ENCODE measurements around the gene PDZRN4. TPM values are rescaled to one million over a fixed set of nuclear protein-coding genes. Genes with fewer than 3 reads are reported as not detected.

The PDZRN4 gene
- total RNA-seq, 4 donors from 2014 or later: 4.2 to 12.9 (median 8.0) TPM

DNA sequence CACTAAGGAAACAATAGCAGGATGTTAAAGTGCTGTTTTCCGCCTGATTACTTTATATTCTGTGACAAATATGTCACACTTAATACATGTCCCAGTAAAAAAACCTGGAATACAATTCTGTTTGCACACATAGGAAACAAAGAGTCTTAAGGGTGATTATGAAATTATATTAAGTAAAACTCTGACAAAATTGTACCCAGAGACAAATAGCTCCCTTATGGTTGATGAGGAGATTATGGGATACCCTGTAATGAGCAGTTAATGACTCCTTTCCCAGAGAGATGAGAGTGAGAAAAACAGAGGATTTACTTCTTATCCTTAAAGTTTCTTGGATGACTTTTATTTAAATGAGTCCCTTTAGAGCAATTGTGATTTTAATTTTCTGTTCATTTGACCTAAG is 370.6 kb downstream of the PDZRN4 start:
- 83 to 100% methylated on average over 1 of the region's 1 CpG for WGBS, 2 donors (ENCODE audit: low coverage in 1 of 2)
- no peaks in the 10 kb centered on the region for H3K4me1 ChIP-seq
- H3K27me3 ChIP-seq: no peaks in the 10 kb centered on the region
- no peaks in the 10 kb centered on the region for H3K9me3 ChIP-seq
- no peaks in the 10 kb centered on the region for H3K36me3 ChIP-seq
- intact Hi-C loops (cut with DNase I; ENCODE audit: low total_unique reads) (no loop called here), in situ Hi-C loops (cut with MboI; ENCODE audit: low pct_ligation_motif_present in 1 of 4, low pct_unique_long_range_greater_than_20kb in 1 of 4, low sequenced_read_pairs in 3 of 4) (no loop called here)
- no peak overlapping the region for H3K4me3 ChIP-seq
- TF ChIP-seq EP300 (IDR thresholded peaks at IDR 0.05; ENCODE audit: low read depth): no peak
- TF ChIP-seq POLR2A (IDR thresholded peaks at IDR 0.05): no peak
- no peak for TF ChIP-seq CTCF (IDR thresholded peaks at IDR 0.05)
- no peak for TF ChIP-seq POLR2AphosphoS5 (IDR thresholded peaks at IDR 0.05)
- DNase-seq: no peak
- no peak overlapping the region for H3K27ac ChIP-seq

GRCh38 chr12:41563051-41563450 is 374.9 kb downstream of the PDZRN4 start:
- no peak overlapping the region for H3K27ac ChIP-seq
- no peak for TF ChIP-seq POLR2A (IDR thresholded peaks at IDR 0.05)
- TF ChIP-seq EP300 (IDR thresholded peaks at IDR 0.05; ENCODE audit: low read depth): no peak
- TF ChIP-seq CTCF (IDR thresholded peaks at IDR 0.05): no peak
- no peak for TF ChIP-seq POLR2AphosphoS5 (IDR thresholded peaks at IDR 0.05)
- WGBS, 2 donors (ENCODE audit: low coverage in 1 of 2): 89% methylated on average over 12 of the region's 12 CpGs; no CpG with 5 or more reads in 1 of the 2 donors
- no peak for DNase-seq
- no peaks in the 10 kb centered on the region for H3K27me3 ChIP-seq
- H3K36me3 ChIP-seq: no peaks in the 10 kb centered on the region
- no peaks in the 10 kb centered on the region for H3K9me3 ChIP-seq
- intact Hi-C loops (cut with DNase I; ENCODE audit: low total_unique reads): no loop called here
- H3K4me1 ChIP-seq: no peaks in the 10 kb centered on the region
- in situ Hi-C loops (cut with MboI; ENCODE audit: low pct_ligation_motif_present in 1 of 4, low pct_unique_long_range_greater_than_20kb in 1 of 4, low sequenced_read_pairs in 3 of 4): no loop called here
- H3K4me3 ChIP-seq: no peak overlapping the region

DNA sequence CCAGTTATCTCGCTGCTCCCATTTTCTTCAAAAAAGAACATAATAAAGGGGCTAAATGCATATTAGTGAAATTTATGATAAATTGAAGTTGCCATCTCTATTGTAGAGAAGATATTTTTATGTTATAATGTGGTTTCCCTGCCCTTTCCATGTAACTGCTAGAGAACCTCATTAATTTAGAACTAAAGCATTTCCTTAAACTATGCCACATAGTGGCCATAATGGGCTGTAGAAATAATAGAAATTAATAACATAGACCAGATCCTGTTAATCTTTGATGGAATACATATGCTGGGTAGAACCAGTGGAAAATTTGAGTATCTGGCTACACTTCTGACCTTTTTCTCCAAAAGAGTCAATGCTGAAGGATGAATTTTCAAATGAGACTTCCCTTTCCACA is 376.7 kb downstream of the PDZRN4 start:
- no peak for TF ChIP-seq EP300 (IDR thresholded peaks at IDR 0.05; ENCODE audit: low read depth)
- no peak for TF ChIP-seq CTCF (IDR thresholded peaks at IDR 0.05)
- TF ChIP-seq POLR2AphosphoS5 (IDR thresholded peaks at IDR 0.05): no peak
- TF ChIP-seq POLR2A (IDR thresholded peaks at IDR 0.05): no peak

GRCh38 chr12:41566703-41567102 is 378.6 kb downstream of the PDZRN4 start:
- Histone ChIP-seq H3K36me3 (no peaks in the 10 kb centered on the region), H3K9me3 (no peaks in the 10 kb centered on the region), H3K27ac (no peak overlapping the region), H3K4me1 (no peaks in the 10 kb centered on the region), H3K27me3 (no peaks in the 10 kb centered on the region), H3K4me3 (no peak overlapping the region)
- intact Hi-C loops (cut with DNase I; ENCODE audit: low total_unique reads): no loop called here
- in situ Hi-C loops (cut with MboI; ENCODE audit: low pct_ligation_motif_present in 1 of 4, low pct_unique_long_range_greater_than_20kb in 1 of 4, low sequenced_read_pairs in 3 of 4): no loop called here
- TF ChIP-seq POLR2A (IDR thresholded peaks at IDR 0.05) (no peak), EP300 (IDR thresholded peaks at IDR 0.05; ENCODE audit: low read depth) (no peak)
- 83 to 85% methylated on average over 2 of the region's 2 CpGs for WGBS, 2 donors (ENCODE audit: low coverage in 1 of 2)
- no peak for DNase-seq

More for the DNA sequence above, 376.7 kb downstream of the PDZRN4 start:
- H3K27me3 ChIP-seq: no peaks in the 10 kb centered on the region
- 93% methylated on average over 1 of the region's 1 CpG for WGBS, 2 donors (ENCODE audit: low coverage in 1 of 2)
- H3K36me3 ChIP-seq: no peaks in the 10 kb centered on the region
- in situ Hi-C loops (cut with MboI; ENCODE audit: low pct_ligation_motif_present in 1 of 4, low pct_unique_long_range_greater_than_20kb in 1 of 4, low sequenced_read_pairs in 3 of 4): no loop called here
- H3K4me1 ChIP-seq: no peaks in the 10 kb centered on the region
- DNase-seq: no peak
- H3K27ac ChIP-seq: no peak overlapping the region
- no peak overlapping the region for H3K4me3 ChIP-seq
- no peaks in the 10 kb centered on the region for H3K9me3 ChIP-seq
- intact Hi-C loops (cut with DNase I; ENCODE audit: low total_unique reads): no loop called here

GRCh38 chr12:41573445-41573844 is 385.3 kb downstream of the PDZRN4 start:
- in situ Hi-C loops (cut with MboI; ENCODE audit: low pct_ligation_motif_present in 1 of 4, low pct_unique_long_range_greater_than_20kb in 1 of 4, low sequenced_read_pairs in 3 of 4) (no loop called here), intact Hi-C loops (cut with DNase I; ENCODE audit: low total_unique reads) (no loop called here)
- no peak overlapping the region for H3K27ac ChIP-seq
- no peak for DNase-seq
- no peaks in the 10 kb centered on the region for H3K27me3 ChIP-seq
- no peaks in the 10 kb centered on the region for H3K9me3 ChIP-seq
- no peak overlapping the region for H3K4me3 ChIP-seq
- WGBS, 2 donors (ENCODE audit: low coverage in 1 of 2): 93 to 98% methylated on average over 6 to 17 of the region's 17 CpGs
- no peaks in the 10 kb centered on the region for H3K4me1 ChIP-seq
- TF ChIP-seq POLR2AphosphoS5 (IDR thresholded peaks at IDR 0.05) (no peak), EP300 (IDR thresholded peaks at IDR 0.05; ENCODE audit: low read depth) (no peak), POLR2A (IDR thresholded peaks at IDR 0.05) (no peak), CTCF (IDR thresholded peaks at IDR 0.05) (no peak)
- no peaks in the 10 kb centered on the region for H3K36me3 ChIP-seq
